GM12892 (cell line): ENCODE measurements around the gene RAD50.

Experiments
- POLR2A ChIP-seq: IDR thresholded peaks from 2 replicates; pipeline ENCODE4 v1.6.1; 2011; ENCODE audit warnings: low read depth, low read length, control low read depth
- POLR2AphosphoS5 ChIP-seq: IDR thresholded peaks from 2 replicates; pipeline ENCODE4 v1.6.1; 2011; ENCODE audit warnings: low read depth, low read length, control low read depth

GRCh38 chr5:132689513-132689912 is 132.7 kb downstream of the RAD50 start:
- no peak for TF ChIP-seq POLR2A
- no peak for TF ChIP-seq POLR2AphosphoS5
